ENCODE results near the gene ZBTB42.

DNA sequence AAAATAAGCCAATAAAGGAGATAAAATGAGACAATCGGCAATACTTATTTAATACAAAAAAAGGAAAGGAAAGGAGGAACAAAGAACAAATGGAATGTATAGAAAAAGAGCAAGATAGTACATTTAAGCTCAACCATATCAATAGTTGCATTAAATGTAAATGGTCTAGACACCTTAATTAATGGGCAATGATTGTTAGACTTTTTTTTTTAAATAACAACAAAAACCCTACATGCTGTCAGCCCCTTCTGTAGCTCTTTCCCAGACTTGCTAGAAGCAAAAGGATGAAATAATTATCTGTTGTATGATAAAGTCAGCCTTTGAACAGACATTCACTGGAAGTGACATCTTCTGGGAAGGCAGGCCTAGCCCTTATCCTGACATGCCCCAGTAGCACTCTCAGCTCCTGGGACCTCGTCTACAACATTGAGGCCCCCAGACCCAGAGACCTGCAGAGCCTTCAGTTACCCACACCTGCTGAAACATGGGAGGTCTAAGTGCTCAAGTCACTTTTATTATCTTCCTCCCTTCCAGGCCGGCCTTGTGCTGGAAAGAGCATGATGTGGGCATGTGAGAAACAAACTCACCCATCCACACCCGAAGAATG is 34.5 kb upstream of the ZBTB42 start:
- TF ChIP-seq, protein P1, sequence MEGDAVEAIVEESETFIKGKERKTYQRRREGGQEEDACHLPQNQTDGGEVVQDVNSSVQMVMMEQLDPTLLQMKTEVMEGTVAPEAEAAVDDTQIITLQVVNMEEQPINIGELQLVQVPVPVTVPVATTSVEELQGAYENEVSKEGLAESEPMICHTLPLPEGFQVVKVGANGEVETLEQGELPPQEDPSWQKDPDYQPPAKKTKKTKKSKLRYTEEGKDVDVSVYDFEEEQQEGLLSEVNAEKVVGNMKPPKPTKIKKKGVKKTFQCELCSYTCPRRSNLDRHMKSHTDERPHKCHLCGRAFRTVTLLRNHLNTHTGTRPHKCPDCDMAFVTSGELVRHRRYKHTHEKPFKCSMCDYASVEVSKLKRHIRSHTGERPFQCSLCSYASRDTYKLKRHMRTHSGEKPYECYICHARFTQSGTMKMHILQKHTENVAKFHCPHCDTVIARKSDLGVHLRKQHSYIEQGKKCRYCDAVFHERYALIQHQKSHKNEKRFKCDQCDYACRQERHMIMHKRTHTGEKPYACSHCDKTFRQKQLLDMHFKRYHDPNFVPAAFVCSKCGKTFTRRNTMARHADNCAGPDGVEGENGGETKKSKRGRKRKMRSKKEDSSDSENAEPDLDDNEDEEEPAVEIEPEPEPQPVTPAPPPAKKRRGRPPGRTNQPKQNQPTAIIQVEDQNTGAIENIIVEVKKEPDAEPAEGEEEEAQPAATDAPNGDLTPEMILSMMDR (conservative IDR thresholded peaks at IDR 0.05) = no peak
- TF ChIP-seq EZH2 (IDR thresholded peaks at IDR 0.05; ENCODE audit: low read depth) = no peak

Measured in PC-9 (cell line).